HG02571 (cell line): ENCODE results near the gene CDON.

Source experiments
- ATAC-seq: cut with Tn5 transposase; IDR thresholded peaks from one replicate; pipeline ENCODE4 v1.9.1; 2021; ENCODE audit warnings: mild to moderate bottlenecking, moderate library complexity; ENCODE audit not compliant: unreplicated experiment

The CDON gene

GRCh38 chr11:125945797-125946520 lies 116.7 kb downstream of the CDON start, which contains the start of gene VSIG10L2:
TSS of gene VSIG10L2 (plus strand) at chr11:125946044. CDS start at chr11:125946056, 12 bp downstream.
- ATAC-seq = no peak

GRCh38 chr11:125945011-125945796 lies 117.5 kb downstream of the CDON start:
- no peak for ATAC-seq

DNA sequence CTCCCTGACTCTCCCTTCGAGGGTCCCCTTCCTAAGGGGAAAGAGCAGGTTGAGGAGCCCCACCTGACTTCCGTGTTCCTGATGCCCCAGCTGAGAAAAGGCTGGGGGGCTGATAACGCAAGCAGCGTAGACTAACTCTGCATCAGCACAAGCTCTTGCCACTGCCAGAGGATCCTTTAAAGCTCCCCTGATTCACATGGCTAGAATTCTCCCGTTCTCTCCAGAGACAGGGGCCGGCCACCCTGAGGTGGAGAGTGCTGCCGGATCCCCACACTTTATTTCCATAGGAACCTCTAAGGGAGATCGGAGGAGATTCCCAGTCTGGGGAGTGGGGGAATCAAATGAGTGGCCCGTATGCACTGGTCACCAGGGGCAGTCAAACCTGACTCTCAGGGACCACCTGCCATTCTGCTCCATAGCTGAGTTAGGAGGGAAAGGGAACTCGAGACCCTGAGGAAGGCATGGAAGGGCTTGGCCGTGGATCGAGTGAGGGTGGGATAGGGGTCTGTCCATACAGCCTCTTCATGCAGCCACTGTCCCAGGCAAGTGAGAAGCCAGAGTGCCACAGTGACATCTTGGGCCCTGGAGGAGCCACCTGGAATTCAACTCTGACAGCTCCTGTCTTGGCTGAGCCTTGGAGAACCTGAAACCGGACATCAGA lies 118.2 kb downstream of the CDON start:
- ATAC-seq = no peak

- no peak for ATAC-seq
Observed at GRCh38 chr11:125943661-125944349, 118.9 kb downstream of the CDON start.

DNA sequence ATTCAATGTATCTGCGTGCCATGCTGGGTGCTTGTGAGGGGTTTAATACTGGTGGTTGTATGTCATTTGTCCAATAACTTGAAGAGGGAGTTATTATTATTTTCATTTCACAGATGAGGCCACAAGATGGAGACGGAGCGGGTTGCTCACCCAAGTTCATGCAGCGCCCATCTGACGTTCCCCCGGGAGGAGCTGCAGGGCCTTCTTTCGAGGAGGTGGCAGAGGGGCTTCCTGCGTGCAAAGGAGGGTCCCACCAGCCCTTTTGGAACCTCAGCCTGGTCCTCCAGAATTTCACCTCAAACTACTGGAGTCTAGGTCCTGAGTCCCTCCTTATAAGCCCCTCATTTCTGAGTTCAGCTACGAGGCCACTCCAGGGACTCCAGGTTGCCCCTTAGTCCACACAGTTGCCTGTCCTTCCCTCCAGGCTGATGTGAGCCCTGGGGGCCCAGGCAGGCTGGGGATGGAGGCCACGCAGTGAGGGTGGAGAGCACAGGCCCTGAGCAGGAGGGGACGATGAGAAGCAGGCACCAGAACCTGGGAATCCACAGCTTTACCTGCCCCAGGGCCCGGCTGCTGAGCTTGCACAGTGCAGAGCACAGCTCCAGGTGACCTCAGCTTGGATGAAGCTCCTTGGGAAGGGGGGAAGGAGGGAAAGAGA lies 119.8 kb downstream of the CDON start:
- no peak for ATAC-seq

DNA sequence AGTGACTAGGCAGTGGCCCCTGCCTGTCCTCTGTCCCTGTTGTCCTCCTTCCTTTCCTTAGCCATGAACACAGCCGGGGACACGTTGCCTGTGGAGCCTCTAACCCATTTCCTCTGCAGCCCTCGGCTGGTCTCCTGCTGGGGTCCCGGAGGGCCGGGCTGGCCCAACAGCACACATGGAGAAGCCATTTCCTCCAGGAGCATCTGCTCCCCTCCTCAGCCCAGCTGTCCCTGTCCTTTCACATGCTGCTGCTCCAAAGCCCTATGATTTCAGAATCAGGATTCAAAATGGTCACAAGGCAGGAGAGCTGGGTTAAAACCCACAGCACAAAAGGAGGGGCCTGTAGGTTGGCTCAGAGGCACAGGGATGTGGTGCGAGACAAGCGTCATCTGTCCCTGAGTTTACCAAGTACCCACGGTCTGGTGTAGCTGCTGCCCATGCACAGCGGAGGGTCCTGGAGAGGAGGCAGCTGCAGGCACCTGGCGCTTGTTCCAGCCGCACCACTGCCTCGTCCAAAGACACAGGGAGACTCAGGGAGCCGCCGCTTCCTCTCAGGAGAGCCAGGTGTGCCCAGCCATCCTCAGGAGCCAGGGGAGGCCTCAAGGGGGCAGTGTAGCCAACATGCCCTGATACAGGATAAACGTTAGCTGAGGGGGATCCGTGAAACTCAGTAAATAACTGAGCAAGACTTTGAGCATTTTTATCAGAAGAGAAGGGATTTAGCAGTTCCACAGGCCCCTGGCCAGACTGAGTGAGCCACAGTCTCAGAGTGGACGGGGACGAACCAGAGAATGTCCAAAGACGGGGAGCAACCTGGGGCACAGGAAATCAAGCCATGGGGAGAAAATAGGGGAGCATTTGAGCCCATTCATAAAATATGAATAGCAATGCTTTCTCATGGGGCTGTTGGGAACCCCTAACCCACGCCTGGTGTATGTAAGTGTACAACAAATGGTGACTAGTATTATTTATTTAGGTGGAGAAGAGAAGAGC lies 120.8 kb downstream of the CDON start:
- no peak for ATAC-seq

DNA sequence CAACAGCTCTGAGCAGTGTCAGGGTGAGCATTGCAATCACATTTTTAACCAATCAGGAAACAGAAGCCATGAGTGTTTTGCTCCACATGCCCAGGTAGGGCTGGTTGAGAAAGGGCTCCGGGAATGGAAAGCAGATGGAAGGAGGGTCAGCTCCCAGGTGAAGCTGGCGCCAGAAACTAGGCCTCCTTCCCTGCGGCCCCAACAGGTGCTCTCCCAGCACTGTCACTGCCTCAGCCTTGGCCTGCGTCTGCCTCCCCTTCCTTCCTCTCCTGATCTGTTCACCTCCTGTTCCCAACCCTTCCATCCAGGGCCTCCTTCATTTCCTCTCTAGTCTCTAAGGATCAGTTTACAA lies 121.4 kb downstream of the CDON start:
- ATAC-seq = no peak

- no peak for ATAC-seq
Observed at GRCh38 chr11:125940145-125940544, 122.5 kb downstream of the CDON start.

- ATAC-seq = no peak
Observed at GRCh38 chr11:125939081-125939521, 123.6 kb downstream of the CDON start.

GRCh38 chr11:125938418-125938817 lies 124.2 kb downstream of the CDON start:
- no peak for ATAC-seq

- ATAC-seq = no peak
Observed at GRCh38 chr11:125935618-125936199, 127.0 kb downstream of the CDON start.

DNA sequence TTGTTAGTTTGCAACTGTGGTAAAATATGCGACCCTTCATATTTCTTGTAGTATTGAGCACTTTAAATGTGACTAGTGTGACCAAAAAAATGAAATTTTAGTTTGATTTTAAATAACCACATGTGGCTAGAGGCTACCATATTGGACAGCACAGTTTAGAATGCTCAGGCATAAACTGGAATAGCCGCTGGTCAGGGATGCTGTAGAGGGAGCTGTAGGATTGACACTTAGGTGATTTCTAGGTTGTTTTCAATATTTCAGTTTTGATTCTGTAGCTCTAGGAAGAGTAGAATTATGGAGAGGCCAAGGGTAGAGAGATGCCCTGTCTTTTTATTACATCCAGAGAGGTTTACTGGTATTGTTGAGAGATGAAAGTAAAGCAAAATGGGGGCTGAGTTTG lies 127.6 kb downstream of the CDON start:
- ATAC-seq = no peak

- no peak for ATAC-seq
Observed at GRCh38 chr11:125934473-125934872, 128.2 kb downstream of the CDON start.

- no peak for ATAC-seq
Observed at GRCh38 chr11:125933030-125933813, 129.4 kb downstream of the CDON start.

DNA sequence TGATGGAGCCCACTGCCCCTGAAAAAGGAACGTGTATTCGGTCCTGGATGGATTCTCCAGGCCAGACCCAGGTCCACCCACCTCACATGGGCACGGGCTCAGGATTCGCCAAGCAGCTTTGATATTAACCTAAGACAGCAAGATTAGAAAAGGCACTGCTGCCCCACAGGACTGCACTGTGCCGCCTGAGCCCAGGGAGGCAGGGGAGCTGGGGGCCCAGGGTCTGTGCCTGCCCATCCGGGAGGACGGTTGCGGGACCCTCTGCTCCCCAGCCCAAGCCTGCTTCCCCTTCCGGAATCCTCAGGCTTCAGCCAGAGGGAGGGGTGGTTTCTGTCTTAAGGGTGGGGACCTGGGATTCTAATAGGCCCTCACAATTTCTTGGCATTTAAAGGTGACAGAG lies 130.4 kb downstream of the CDON start:
- no peak for ATAC-seq

GRCh38 chr11:125931668-125932067 lies 131.0 kb downstream of the CDON start:
- no peak for ATAC-seq

GRCh38 chr11:125931116-125931515 lies 131.6 kb downstream of the CDON start:
- no peak for ATAC-seq

- no peak for ATAC-seq
Observed at GRCh38 chr11:125930076-125930450, 132.6 kb downstream of the CDON start.
